ENCODE measurements around the gene ID1. TPM values are rescaled to one million over a fixed set of nuclear protein-coding genes. Genes with fewer than 3 reads are reported as not detected.

ID1 gene
- total and polyA plus RNA-seq, 10 donors, result 47.6 to 222 (median 123) TPM

DNA sequence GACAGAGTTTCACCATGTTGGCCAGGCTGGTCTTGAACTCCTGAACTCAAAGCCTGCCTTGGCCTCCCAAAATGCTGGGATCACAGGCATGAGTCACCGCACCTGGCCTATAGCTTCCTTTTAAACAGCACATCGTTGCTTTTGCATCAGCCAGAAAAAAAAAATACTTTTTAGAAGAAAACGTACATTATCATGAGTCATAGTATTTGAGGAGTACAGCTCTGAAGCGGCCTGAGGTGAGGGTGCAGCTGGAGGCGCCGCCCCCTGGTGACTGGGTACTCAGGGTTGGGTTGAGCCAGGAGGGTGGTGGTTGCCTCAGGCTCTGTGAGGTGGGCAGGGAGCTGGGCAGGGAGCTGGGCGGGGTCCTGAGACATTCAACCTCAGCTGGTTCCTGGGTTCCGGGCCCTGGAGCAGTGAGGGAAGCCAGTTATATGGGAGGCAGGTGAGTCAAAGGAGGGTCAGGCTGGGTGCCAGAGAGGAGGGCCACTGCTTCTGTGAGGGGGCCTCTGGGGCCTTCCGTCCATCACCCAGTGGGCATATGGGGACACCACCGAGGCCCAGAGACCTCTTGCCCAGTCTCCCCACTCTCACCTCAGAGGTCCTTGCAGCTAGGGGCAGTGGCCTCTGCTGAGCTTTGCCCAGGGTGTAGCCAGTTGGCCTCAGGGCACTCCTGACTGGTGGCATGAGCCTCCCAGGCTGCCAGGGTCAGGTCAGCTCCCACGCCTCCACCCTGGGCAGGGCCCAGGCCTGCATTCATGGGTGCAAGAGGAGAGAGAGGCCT, 11.7 kb upstream of the ID1 start:
- peaks cover 0 to 6% (median 0%) of the 10 kb centered on the region in 7 donors for H3K27me3 ChIP-seq (replicated peaks in 1 of 7)
- peak overlapping the region in 2 of 8 donors; percentile 13 to 71 for H3K27ac ChIP-seq
- no peak overlapping the region for H3K4me3 ChIP-seq
- no peak for TF ChIP-seq POLR2A (IDR thresholded peaks at IDR 0.05)
- no peak for TF ChIP-seq POLR2AphosphoS5 (IDR thresholded peaks at IDR 0.05)
- TF ChIP-seq, protein P1, sequence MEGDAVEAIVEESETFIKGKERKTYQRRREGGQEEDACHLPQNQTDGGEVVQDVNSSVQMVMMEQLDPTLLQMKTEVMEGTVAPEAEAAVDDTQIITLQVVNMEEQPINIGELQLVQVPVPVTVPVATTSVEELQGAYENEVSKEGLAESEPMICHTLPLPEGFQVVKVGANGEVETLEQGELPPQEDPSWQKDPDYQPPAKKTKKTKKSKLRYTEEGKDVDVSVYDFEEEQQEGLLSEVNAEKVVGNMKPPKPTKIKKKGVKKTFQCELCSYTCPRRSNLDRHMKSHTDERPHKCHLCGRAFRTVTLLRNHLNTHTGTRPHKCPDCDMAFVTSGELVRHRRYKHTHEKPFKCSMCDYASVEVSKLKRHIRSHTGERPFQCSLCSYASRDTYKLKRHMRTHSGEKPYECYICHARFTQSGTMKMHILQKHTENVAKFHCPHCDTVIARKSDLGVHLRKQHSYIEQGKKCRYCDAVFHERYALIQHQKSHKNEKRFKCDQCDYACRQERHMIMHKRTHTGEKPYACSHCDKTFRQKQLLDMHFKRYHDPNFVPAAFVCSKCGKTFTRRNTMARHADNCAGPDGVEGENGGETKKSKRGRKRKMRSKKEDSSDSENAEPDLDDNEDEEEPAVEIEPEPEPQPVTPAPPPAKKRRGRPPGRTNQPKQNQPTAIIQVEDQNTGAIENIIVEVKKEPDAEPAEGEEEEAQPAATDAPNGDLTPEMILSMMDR (IDR thresholded peaks at IDR 0.05 in 8 of 11, conservative IDR thresholded peaks at IDR 0.05 in 3 of 11), result no peak
- H3K36me3 ChIP-seq, result no peaks in the 10 kb centered on the region
- peaks cover 0 to 40% (median 5%) of the 10 kb centered on the region in 6 donors for H3K4me1 ChIP-seq
- no peaks in the 10 kb centered on the region for H3K9me3 ChIP-seq
- 79 to 84% (median 81%) methylated on average over 8 to 11 of the region's 11 CpGs for WGBS, 5 donors
- DNase-seq, result no peak
- intact Hi-C loops (cut with DNase I; ENCODE audit: low total_unique reads), result no loop called here

DNA sequence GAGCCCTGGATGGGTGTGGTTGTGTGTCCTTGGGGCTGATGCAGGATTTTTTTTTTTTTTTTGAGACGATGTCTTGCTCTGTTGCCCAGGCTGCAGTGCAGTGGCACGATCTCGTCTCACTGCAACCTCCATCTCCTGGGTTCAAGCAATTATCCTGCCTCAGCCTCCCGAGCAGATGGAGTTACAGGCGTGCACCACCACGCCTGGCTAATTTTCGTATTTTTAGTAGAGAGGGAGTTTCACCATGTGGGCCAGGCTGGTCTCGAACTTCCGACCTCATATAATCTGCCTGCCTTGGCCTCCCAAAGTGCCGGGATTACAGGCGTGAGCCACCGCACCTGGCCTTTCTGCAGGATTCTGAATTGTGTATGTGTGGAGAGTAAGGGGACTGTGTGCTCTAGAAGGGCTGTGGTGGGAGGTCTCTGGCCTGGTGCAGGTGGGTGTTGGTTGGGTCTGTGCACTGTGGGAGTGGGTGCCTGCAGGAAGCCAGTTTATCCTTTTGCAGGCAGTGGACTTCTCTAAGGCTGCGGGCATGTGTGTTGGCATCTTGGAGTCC, 11.0 kb upstream of the ID1 start:
- Histone ChIP-seq H3K9me3 (no peaks in the 10 kb centered on the region), H3K4me1 (peaks cover 0 to 33% (median 4%) of the 10 kb centered on the region in 6 donors), H3K27me3 (replicated peaks in 1 of 7) (no peaks in the 10 kb centered on the region), H3K4me3 (no peak overlapping the region), H3K27ac (peak overlapping the region in 2 of 8 donors; percentile 13 to 71), H3K36me3 (no peaks in the 10 kb centered on the region)
- intact Hi-C loops (cut with DNase I; ENCODE audit: low total_unique reads), result no loop called here
- 88 to 93% (median 93%) methylated on average over 13 of the region's 13 CpGs for WGBS, 5 donors
- TF ChIP-seq POLR2A (IDR thresholded peaks at IDR 0.05) (no peak), POLR2AphosphoS5 (IDR thresholded peaks at IDR 0.05) (no peak)
- TF ChIP-seq, protein P1 (IDR thresholded peaks at IDR 0.05 in 8 of 11, conservative IDR thresholded peaks at IDR 0.05 in 3 of 11), result no peak
- DNase-seq, result no peak

DNA sequence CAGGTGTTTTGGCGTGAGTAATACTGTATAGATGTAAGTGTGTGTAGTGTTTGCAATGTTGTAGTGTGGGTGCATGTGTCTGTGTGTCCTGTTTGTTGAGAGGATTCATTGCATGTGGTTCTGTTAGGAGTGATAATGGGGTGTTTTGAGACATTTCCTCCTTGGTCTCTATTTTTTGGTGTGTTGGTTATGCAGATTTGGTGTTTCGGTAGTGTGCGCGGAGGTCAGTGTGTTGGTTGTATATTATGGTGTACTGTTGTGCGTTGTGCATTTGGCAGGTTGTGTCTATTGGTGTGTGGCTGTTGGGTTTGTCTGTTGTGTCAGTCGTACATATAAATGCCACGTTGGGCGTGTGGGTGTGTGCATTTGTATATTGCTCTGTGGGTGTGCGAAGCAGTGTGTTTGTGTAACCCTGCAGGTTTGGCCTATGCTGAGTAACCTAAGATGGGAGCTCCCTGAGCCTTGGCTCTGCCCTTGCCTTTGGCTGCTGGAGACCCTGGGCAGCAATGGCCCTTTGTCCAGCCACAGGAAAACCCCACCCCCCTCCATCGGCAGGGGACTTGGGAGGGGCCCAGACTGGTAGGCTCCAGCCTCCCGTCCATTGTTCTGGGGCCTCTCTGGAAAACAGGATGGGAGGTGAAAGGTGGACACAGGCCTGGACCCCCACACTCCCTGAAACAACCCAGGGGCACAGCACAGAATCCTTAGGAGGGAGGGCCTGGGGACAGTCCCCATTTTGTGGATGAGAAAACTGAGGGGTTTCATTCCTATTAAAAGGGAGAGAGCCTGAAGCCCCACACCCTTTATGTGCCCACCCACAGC, 10.3 kb upstream of the ID1 start:
- H3K27ac ChIP-seq, result peak overlapping the region in 5 of 8 donors; percentile 61 to 71 (median 68)
- no peak for DNase-seq
- WGBS, 5 donors, result 77 to 93% (median 82%) methylated on average over 10 to 11 of the region's 11 CpGs

DNA sequence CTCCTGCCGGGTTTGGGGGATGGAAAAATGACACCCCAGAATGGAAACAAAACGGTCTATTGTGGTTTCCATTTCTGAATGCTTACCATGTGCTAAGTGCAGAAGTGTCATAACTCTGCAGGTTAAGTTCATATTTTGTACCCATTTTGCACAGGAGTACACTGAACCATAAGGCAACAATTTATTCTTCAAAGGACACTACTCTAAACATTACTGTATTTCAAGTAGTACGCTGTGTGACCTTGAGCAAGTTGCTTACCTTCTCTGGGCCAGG, 9.8 kb upstream of the ID1 start:
- Histone ChIP-seq H3K9me3 (no peaks in the 10 kb centered on the region), H3K4me3 (no peak overlapping the region)

More for the DNA sequence above, 10.3 kb upstream of the ID1 start:
- peaks cover 0 to 32% (median 4%) of the 10 kb centered on the region in 6 donors for H3K4me1 ChIP-seq
- intact Hi-C loops (cut with DNase I; ENCODE audit: low total_unique reads), result no loop called here
- H3K27me3 ChIP-seq (replicated peaks in 1 of 7), result no peaks in the 10 kb centered on the region
- no peaks in the 10 kb centered on the region for H3K9me3 ChIP-seq
- no peak overlapping the region for H3K4me3 ChIP-seq
- TF ChIP-seq POLR2A (IDR thresholded peaks at IDR 0.05) (no peak), POLR2AphosphoS5 (IDR thresholded peaks at IDR 0.05) (peak in 1 of 3 donors; percentile 44)
- H3K36me3 ChIP-seq, result no peaks in the 10 kb centered on the region

More for the DNA sequence above, 9.8 kb upstream of the ID1 start:
- Histone ChIP-seq H3K27me3 (replicated peaks in 1 of 7) (no peaks in the 10 kb centered on the region), H3K36me3 (no peaks in the 10 kb centered on the region), H3K27ac (peak overlapping the region in 6 of 8 donors; percentile 40 to 71 (median 67)), H3K4me1 (peaks cover 0 to 32% (median 4%) of the 10 kb centered on the region in 6 donors)
- intact Hi-C loops (cut with DNase I; ENCODE audit: low total_unique reads), result no loop called here
- DNase-seq, result no peak
- 53 to 71% (median 61%) methylated on average over 3 of the region's 3 CpGs for WGBS, 5 donors
- TF ChIP-seq, protein P1 (IDR thresholded peaks at IDR 0.05 in 8 of 11, conservative IDR thresholded peaks at IDR 0.05 in 3 of 11), result no peak
- TF ChIP-seq POLR2AphosphoS5 (IDR thresholded peaks at IDR 0.05), result no peak
- no peak for TF ChIP-seq POLR2A (IDR thresholded peaks at IDR 0.05)
